ENCODE results near the gene TLR9. TPM values are rescaled to one million over a fixed set of nuclear protein-coding genes. Genes with fewer than 3 reads are reported as not detected.
A peak's percentile ranks its signal among the peaks of the same experiment; 100 is the strongest.

TLR9 gene
- total RNA-seq, 1 experiment from 2014 or later: 26.5 TPM

GRCh38 chr3:52246264-52246620, 20.8 kb upstream of the TLR9 start:
- Histone ChIP-seq H2AFZ (ENCODE audit: low read length) (no peak overlapping the region), H3K4me1 (ENCODE audit: low read length) (peaks cover 39% of the 10 kb centered on the region), H3K9me3 (ENCODE audit: low read length) (no peaks in the 10 kb centered on the region), H3K27ac (ENCODE audit: low read length) (peak overlapping the region; percentile 7; the same call in 1 of the 2 replicates), H3K27me3 (ENCODE audit: low read length) (no peaks in the 10 kb centered on the region), H3K9ac (ENCODE audit: low read length) (peak overlapping the region; percentile 76), H3K4me2 (ENCODE audit: low read depth, low read length, poor library complexity, severe bottlenecking) (peak overlapping the region; percentile 79), H3K36me3 (ENCODE audit: insufficient read depth, low read length) (no peaks in the 10 kb centered on the region; the same call in 1 of the 2 replicates), H4K20me1 (ENCODE audit: insufficient read depth, low read depth, low read length) (no peaks in the 10 kb centered on the region), H3K79me2 (ENCODE audit: low read length) (no peaks in the 10 kb centered on the region), H3K4me3 (ENCODE audit: low read length) (peak overlapping the region; percentile 69), H3K9me2 (replicated peaks; ENCODE audit: insufficient read depth, low read length) (no peaks in the 10 kb centered on the region)
- DNase-seq: peak; percentile 58

GRCh38 chr3:52245322-52246263, 20.1 kb upstream of the TLR9 start, which contains the start of gene PPM1M:
Gene PPM1M, plus strand, starts transcription at chr3:52245759. Its CDS starts 66 bp downstream, at chr3:52245825.
- H3K4me1 ChIP-seq (ENCODE audit: low read length): peaks cover 43% of the 10 kb centered on the region
- no peaks in the 10 kb centered on the region for H3K9me3 ChIP-seq (ENCODE audit: low read length)
- peak; percentile 68 for DNase-seq
- H3K27me3 ChIP-seq (ENCODE audit: low read length): no peaks in the 10 kb centered on the region
- H3K4me3 ChIP-seq (ENCODE audit: low read length): peak within 1 kb of the TSS; percentile 69
- H3K9ac ChIP-seq (ENCODE audit: low read length): peak within 1 kb of the TSS; percentile 76
- no peaks in the 10 kb centered on the region for H3K9me2 ChIP-seq (replicated peaks; ENCODE audit: insufficient read depth, low read length)
- no peaks in the 10 kb centered on the region for H4K20me1 ChIP-seq (ENCODE audit: insufficient read depth, low read depth, low read length)
- H3K36me3 ChIP-seq (ENCODE audit: insufficient read depth, low read length): no peaks in the 10 kb centered on the region
- no peaks in the 10 kb centered on the region for H3K79me2 ChIP-seq (ENCODE audit: low read length)
- H2AFZ ChIP-seq (ENCODE audit: low read length): no peak within 1 kb of the TSS
- H3K4me2 ChIP-seq (ENCODE audit: low read depth, low read length, poor library complexity, severe bottlenecking): peak within 1 kb of the TSS; percentile 79
- H3K27ac ChIP-seq (ENCODE audit: low read length): peak within 1 kb of the TSS; percentile 7; the same call in 1 of the 2 replicates

- no peaks in the 10 kb centered on the region for H3K9me2 ChIP-seq (replicated peaks; ENCODE audit: insufficient read depth, low read length)
- peak overlapping the region; percentile 3 for H3K9ac ChIP-seq (ENCODE audit: low read length)
- H3K4me3 ChIP-seq (ENCODE audit: low read length): no peak overlapping the region; the same call in 1 of the 2 replicates
- H3K36me3 ChIP-seq (ENCODE audit: insufficient read depth, low read length): no peaks in the 10 kb centered on the region
- H3K9me3 ChIP-seq (ENCODE audit: low read length): no peaks in the 10 kb centered on the region
- H4K20me1 ChIP-seq (ENCODE audit: insufficient read depth, low read depth, low read length): no peaks in the 10 kb centered on the region
- no peak overlapping the region for H2AFZ ChIP-seq (ENCODE audit: low read length)
- H3K4me1 ChIP-seq (ENCODE audit: low read length): peaks cover 53% of the 10 kb centered on the region
- peak overlapping the region; percentile 12; the same call in 1 of the 2 replicates for H3K27ac ChIP-seq (ENCODE audit: low read length)
- peak; percentile 58 for DNase-seq
- H3K27me3 ChIP-seq (ENCODE audit: low read length): no peaks in the 10 kb centered on the region
- peak overlapping the region; percentile 79 for H3K4me2 ChIP-seq (ENCODE audit: low read depth, low read length, poor library complexity, severe bottlenecking)
- H3K79me2 ChIP-seq (ENCODE audit: low read length): peaks cover 5% of the 10 kb centered on the region; the same call in 1 of the 2 replicates
These were observed 18.6 kb upstream of the TLR9 start for GRCh38 chr3:52243791-52244628.

GRCh38 chr3:52242039-52242438, 16.6 kb upstream of the TLR9 start:
- Histone ChIP-seq H3K79me2 (ENCODE audit: low read length) (peaks cover 23% of the 10 kb centered on the region), H3K4me3 (ENCODE audit: low read length) (no peak overlapping the region), H2AFZ (ENCODE audit: low read length) (no peak overlapping the region), H4K20me1 (ENCODE audit: insufficient read depth, low read depth, low read length) (no peaks in the 10 kb centered on the region), H3K4me1 (ENCODE audit: low read length) (peaks cover 62% of the 10 kb centered on the region), H3K27me3 (ENCODE audit: low read length) (no peaks in the 10 kb centered on the region), H3K9me2 (replicated peaks; ENCODE audit: insufficient read depth, low read length) (no peaks in the 10 kb centered on the region), H3K9ac (ENCODE audit: low read length) (no peak overlapping the region), H3K36me3 (ENCODE audit: insufficient read depth, low read length) (no peaks in the 10 kb centered on the region), H3K27ac (ENCODE audit: low read length) (no peak overlapping the region), H3K4me2 (ENCODE audit: low read depth, low read length, poor library complexity, severe bottlenecking) (no peak overlapping the region), H3K9me3 (ENCODE audit: low read length) (no peaks in the 10 kb centered on the region)
- no peak for DNase-seq

GRCh38 chr3:52240886-52241370, 15.5 kb upstream of the TLR9 start:
- Histone ChIP-seq H3K36me3 (ENCODE audit: insufficient read depth, low read length) (no peaks in the 10 kb centered on the region), H3K27me3 (ENCODE audit: low read length) (no peaks in the 10 kb centered on the region), H3K79me2 (ENCODE audit: low read length) (peaks cover 32% of the 10 kb centered on the region), H3K4me2 (ENCODE audit: low read depth, low read length, poor library complexity, severe bottlenecking) (peak overlapping the region; percentile 70), H4K20me1 (ENCODE audit: insufficient read depth, low read depth, low read length) (no peaks in the 10 kb centered on the region), H3K4me3 (ENCODE audit: low read length) (no peak overlapping the region), H3K4me1 (ENCODE audit: low read length) (peaks cover 55% of the 10 kb centered on the region), H3K27ac (ENCODE audit: low read length) (peak overlapping the region; percentile 68; the same call in 1 of the 2 replicates), H3K9me3 (ENCODE audit: low read length) (no peaks in the 10 kb centered on the region), H2AFZ (ENCODE audit: low read length) (no peak overlapping the region), H3K9ac (ENCODE audit: low read length) (peak overlapping the region; percentile 99; the same call in 1 of the 2 replicates), H3K9me2 (replicated peaks; ENCODE audit: insufficient read depth, low read length) (no peaks in the 10 kb centered on the region)
- DNase-seq: no peak

GRCh38 chr3:52240059-52240885, 14.8 kb upstream of the TLR9 start:
- DNase-seq: no peak

More at GRCh38 chr3:52240059-52240885, 14.8 kb upstream of the TLR9 start:
- peak overlapping the region; percentile 68; the same call in 1 of the 2 replicates for H3K27ac ChIP-seq (ENCODE audit: low read length)
- H3K4me2 ChIP-seq (ENCODE audit: low read depth, low read length, poor library complexity, severe bottlenecking): peak overlapping the region; percentile 70
- H3K9me3 ChIP-seq (ENCODE audit: low read length): no peaks in the 10 kb centered on the region
- H3K4me3 ChIP-seq (ENCODE audit: low read length): peak overlapping the region; percentile 78
- no peaks in the 10 kb centered on the region for H3K36me3 ChIP-seq (ENCODE audit: insufficient read depth, low read length)
- H3K79me2 ChIP-seq (ENCODE audit: low read length): peaks cover 32% of the 10 kb centered on the region
- H3K27me3 ChIP-seq (ENCODE audit: low read length): no peaks in the 10 kb centered on the region
- no peak overlapping the region for H2AFZ ChIP-seq (ENCODE audit: low read length)
- H3K9ac ChIP-seq (ENCODE audit: low read length): peak overlapping the region; percentile 99
- no peaks in the 10 kb centered on the region for H3K9me2 ChIP-seq (replicated peaks; ENCODE audit: insufficient read depth, low read length)
- H3K4me1 ChIP-seq (ENCODE audit: low read length): peaks cover 51% of the 10 kb centered on the region
- H4K20me1 ChIP-seq (ENCODE audit: insufficient read depth, low read depth, low read length): no peaks in the 10 kb centered on the region

Data from Karpas-422 (cell line).